C4-2B (cell line): ENCODE measurements around the gene PRX.

Experiments
- CTCF ChIP-seq: fragments of 450-650 bp; conservative IDR thresholded peaks from 2 replicates; pipeline ENCODE4 v1.5.1; 2017; ENCODE audit warnings: mild to moderate bottlenecking
- ZFX ChIP-seq: fragments of 450-650 bp; IDR thresholded peaks from 2 replicates; pipeline ENCODE4 v1.6.1; 2017

- no peak for TF ChIP-seq CTCF
- TF ChIP-seq ZFX = no peak
These were observed 50.1 kb downstream of the PRX start for GRCh38 chr19:40363069-40363468.
